ENCODE measurements around the gene FAM174C.

FAM174C gene

GRCh38 chr19:1260749-1261537, 14.4 kb upstream of the FAM174C start:
- peaks cover 69% of the 10 kb centered on the region for H3F3A ChIP-seq (ENCODE audit: insufficient read depth)
- TF ChIP-seq EZH2phosphoT487 (conservative IDR thresholded peaks at IDR 0.05; ENCODE audit: low read length) (no peak), CTCF (IDR thresholded peaks at IDR 0.05; ENCODE audit: insufficient read depth, low read length, poor library complexity, severe bottlenecking) (no peak)
- no peaks in the 10 kb centered on the region for H3K9me3 ChIP-seq (ENCODE audit: insufficient read depth, low read length)
- H3K36me3 ChIP-seq (ENCODE audit: low read length): no peaks in the 10 kb centered on the region
- no peaks in the 10 kb centered on the region for H3K79me2 ChIP-seq (ENCODE audit: insufficient read depth, low read length)
- H3K27ac ChIP-seq (ENCODE audit: low read depth, low read length): peak overlapping the region; percentile 91
- H2AFZ ChIP-seq (ENCODE audit: low read depth, low read length, severe bottlenecking): no peak overlapping the region
- no peaks in the 10 kb centered on the region for H3K9me2 ChIP-seq (replicated peaks; ENCODE audit: insufficient read depth, low read length)
- H3K9ac ChIP-seq (ENCODE audit: low read length): peak overlapping the region; percentile 90
- peak overlapping the region; percentile 84 for H3K4me3 ChIP-seq (ENCODE audit: insufficient read depth, low read length, poor library complexity, severe bottlenecking)
- H3K27me3 ChIP-seq (ENCODE audit: low read length): no peaks in the 10 kb centered on the region
- H3K4me2 ChIP-seq (ENCODE audit: low read depth, low read length, poor library complexity, severe bottlenecking): peak overlapping the region; percentile 91
- H4K20me1 ChIP-seq (ENCODE audit: low read depth, low read length): no peaks in the 10 kb centered on the region

DNA sequence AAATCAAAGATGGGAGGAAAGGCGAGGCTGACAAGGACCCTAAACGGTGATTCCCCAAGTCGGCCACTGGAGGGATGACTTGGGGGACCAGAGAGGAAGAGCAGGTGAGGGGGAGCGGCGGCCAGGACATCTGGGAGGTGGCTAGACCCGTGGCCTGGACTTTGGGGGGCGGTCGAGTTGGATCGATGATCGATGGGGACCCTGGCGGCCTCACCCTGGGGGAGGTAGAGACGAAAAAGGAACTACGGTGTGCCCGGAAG, 13.9 kb upstream of the FAM174C start:
- H3K27me3 ChIP-seq (ENCODE audit: low read length): no peaks in the 10 kb centered on the region
- no peaks in the 10 kb centered on the region for H3K9me2 ChIP-seq (replicated peaks; ENCODE audit: insufficient read depth, low read length)
- no peak overlapping the region for H2AFZ ChIP-seq (ENCODE audit: low read depth, low read length, severe bottlenecking)
- H3K27ac ChIP-seq (ENCODE audit: low read depth, low read length): peak overlapping the region; percentile 86
- H3K4me2 ChIP-seq (ENCODE audit: low read depth, low read length, poor library complexity, severe bottlenecking): peak overlapping the region; percentile 91
- no peaks in the 10 kb centered on the region for H3K9me3 ChIP-seq (ENCODE audit: insufficient read depth, low read length)
- TF ChIP-seq CTCF (IDR thresholded peaks at IDR 0.05; ENCODE audit: insufficient read depth, low read length, poor library complexity, severe bottlenecking) (no peak), EZH2phosphoT487 (conservative IDR thresholded peaks at IDR 0.05; ENCODE audit: low read length) (no peak)
- no peaks in the 10 kb centered on the region for H3K36me3 ChIP-seq (ENCODE audit: low read length)
- H3K4me3 ChIP-seq (ENCODE audit: insufficient read depth, low read length, poor library complexity, severe bottlenecking): peak overlapping the region; percentile 84
- peaks cover 72% of the 10 kb centered on the region for H3F3A ChIP-seq (ENCODE audit: insufficient read depth)
- H3K9ac ChIP-seq (ENCODE audit: low read length): peak overlapping the region; percentile 90
- H4K20me1 ChIP-seq (ENCODE audit: low read depth, low read length): no peaks in the 10 kb centered on the region
- no peaks in the 10 kb centered on the region for H3K79me2 ChIP-seq (ENCODE audit: insufficient read depth, low read length)

- Histone ChIP-seq H2AFZ (ENCODE audit: low read depth, low read length, severe bottlenecking) (no peak overlapping the region), H3K9me2 (replicated peaks; ENCODE audit: insufficient read depth, low read length) (no peaks in the 10 kb centered on the region), H3K27me3 (ENCODE audit: low read length) (no peaks in the 10 kb centered on the region), H3K9ac (ENCODE audit: low read length) (peak overlapping the region; percentile 90), H3K4me3 (ENCODE audit: insufficient read depth, low read length, poor library complexity, severe bottlenecking) (peak overlapping the region; percentile 84), H3K4me2 (ENCODE audit: low read depth, low read length, poor library complexity, severe bottlenecking) (peak overlapping the region; percentile 91), H4K20me1 (ENCODE audit: low read depth, low read length) (no peaks in the 10 kb centered on the region), H3K79me2 (ENCODE audit: insufficient read depth, low read length) (no peaks in the 10 kb centered on the region), H3K9me3 (ENCODE audit: insufficient read depth, low read length) (no peaks in the 10 kb centered on the region), H3F3A (ENCODE audit: insufficient read depth) (peaks cover 72% of the 10 kb centered on the region), H3K36me3 (ENCODE audit: low read length) (no peaks in the 10 kb centered on the region), H3K27ac (ENCODE audit: low read depth, low read length) (peak overlapping the region; percentile 86)
- TF ChIP-seq EZH2phosphoT487 (conservative IDR thresholded peaks at IDR 0.05; ENCODE audit: low read length) (no peak), CTCF (IDR thresholded peaks at IDR 0.05; ENCODE audit: insufficient read depth, low read length, poor library complexity, severe bottlenecking) (no peak)
Measured at GRCh38 chr19:1261798-1262622, 13.3 kb upstream of the FAM174C start.
